Liver (tissue), 9 donors: ENCODE data around the gene TMEM127. TPM values are rescaled to one million over a fixed set of nuclear protein-coding genes. Genes with fewer than 3 reads are reported as not detected.

ENCODE experiments used
- DNase-seq: peaks from one replicate; pipeline ENCODE4 v3.0.0-alpha.2; 2017; ENCODE audit warnings: low spot score
- H3K27ac ChIP-seq, 2 donors: one replicate each; pipeline ENCODE4 v1.7.0; 2013; ENCODE audit warnings: inconsistent platforms in 2 of 2, low read length in 2 of 2, control low read depth in 1 of 2, low read depth in 1 of 2, mild to moderate bottlenecking in 1 of 2
- H3K27me3 ChIP-seq, 4 donors: one replicate each; pipeline versions ENCODE4 v1.6.1 to v1.7.0; 2013; ENCODE audit warnings: low read length in 3 of 4, inconsistent platforms in 1 of 4, mild to moderate bottlenecking in 1 of 4, moderate library complexity in 1 of 4; ENCODE audit not compliant: control insufficient read depth in 4 of 4, insufficient read depth in 4 of 4
- H3K36me3 ChIP-seq, 4 donors: one replicate each; pipeline versions ENCODE4 v1.6.1 to v1.7.0; 2013; ENCODE audit warnings: low read length in 3 of 4, mild to moderate bottlenecking in 3 of 4, low read depth in 1 of 4, moderate library complexity in 1 of 4; ENCODE audit not compliant: control insufficient read depth in 4 of 4, insufficient read depth in 3 of 4
- H3K4me1 ChIP-seq, 4 donors: one replicate each; pipeline versions ENCODE4 v1.6.1 to v1.7.0; 2013; ENCODE audit warnings: low read length in 3 of 4, mild to moderate bottlenecking in 3 of 4, moderate library complexity in 1 of 4; ENCODE audit not compliant: control insufficient read depth in 4 of 4, insufficient read depth in 4 of 4
- H3K4me3 ChIP-seq, 3 donors: one replicate each; pipeline versions ENCODE4 v1.6.1 to v1.7.0; 2013; ENCODE audit warnings: low read length in 3 of 3, control low read depth in 1 of 3, low read depth in 1 of 3, mild to moderate bottlenecking in 1 of 3
- H3K9ac ChIP-seq, 2 donors: one replicate each; pipeline ENCODE4 v1.7.0; 2013; ENCODE audit warnings: low read length in 2 of 2, mild to moderate bottlenecking in 2 of 2, moderate library complexity in 2 of 2, control low read depth in 1 of 2, low read depth in 1 of 2
- H3K9me3 ChIP-seq, 4 donors: one replicate each; pipeline versions ENCODE4 v1.6.1 to v1.7.0; 2013; ENCODE audit warnings: low read length in 3 of 4; ENCODE audit not compliant: control insufficient read depth in 4 of 4
- EGR1 ChIP-seq, 2 donors: IDR thresholded peaks; 2 replicates each; pipeline ENCODE4 v1.6.1; 2016 to 2018; ENCODE audit warnings: antibody characterized with exemption in 2 of 2, low read depth in 2 of 2
- FOXA1 ChIP-seq: IDR thresholded peaks from 2 replicates; pipeline ENCODE4 v1.6.1; 2016; ENCODE audit warnings: antibody characterized with exemption
- FOXA2 ChIP-seq: IDR thresholded peaks from 2 replicates; pipeline ENCODE4 v1.6.1; 2016; ENCODE audit warnings: antibody characterized with exemption
- GABPA ChIP-seq, 2 donors: IDR thresholded peaks in 1 of 2; conservative IDR thresholded peaks in 1 of 2; 2 replicates each; pipeline ENCODE4 v1.6.1; 2016; ENCODE audit warnings: antibody characterized with exemption in 2 of 2, mild to moderate bottlenecking in 1 of 2, moderate library complexity in 1 of 2
- MAX ChIP-seq: IDR thresholded peaks from 2 replicates; pipeline ENCODE4 v1.6.1; 2016; ENCODE audit warnings: antibody characterized with exemption
- NR2F2 ChIP-seq: IDR thresholded peaks from 2 replicates; pipeline ENCODE4 v1.6.1; 2016; ENCODE audit warnings: antibody characterized with exemption
- RAD21 ChIP-seq, 2 donors: IDR thresholded peaks; 2 replicates each; pipeline ENCODE4 v1.6.1; 2016; ENCODE audit warnings: antibody characterized with exemption in 2 of 2, mild to moderate bottlenecking in 2 of 2
- RXRA ChIP-seq, 2 donors: IDR thresholded peaks; 2 replicates each; pipeline ENCODE4 v1.6.1; 2017 to 2018; ENCODE audit warnings: antibody characterized with exemption in 2 of 2, mild to moderate bottlenecking in 1 of 2
- WGBS: extraction: QIAGEN DNeasy Blood & Tissue Kit; methylation state at CpG from one replicate; pipeline ENCODE4 v1.1.7; 2013; 5-methylcytosine and 5-hydroxymethylcytosine counted together
- polyA plus RNA-seq, 2 donors: library from polyadenylated mRNA; stranded (reverse) in 1 of 2; unstranded in 1 of 2; fragments of 200-250 nt in 1 of 2; fragments of >200 nt in 1 of 2; fragmentation: Nextera tagmentation in 1 of 2; extraction: Ambion mirVana in 1 of 2; gene quantifications; one replicate each; pipeline versions ENCODE4 v1.2.1 to v1.2.3, GENCODE V29; 2013 to 2015
- total RNA-seq, 2 donors: library from RNA; depleted of rRNA; stranded (reverse); fragments of >200 nt; gene quantifications; one replicate each; pipeline ENCODE4 v1.2.3, GENCODE V29; 2014
- TF ChIP-seq, protein P1 (sequence below): IDR thresholded peaks from 2 replicates; pipeline ENCODE4 v1.6.1; 2016; ENCODE audit warnings: antibody characterized with exemption
- TF ChIP-seq, protein P2 (sequence below): fragments of 150-350 bp; IDR thresholded peaks from 2 replicates; pipeline ENCODE4 v1.5.1; 2017; ENCODE audit warnings: improper control_type of control experiment, low read depth, low read length; ENCODE audit not compliant: missing input control
- donor health status: healthy.
- donor health status: healthy.
- donor health status: healthy.
- donor health status: healthy.
- donor health status: healthy.

Gene TMEM127
- total and polyA plus RNA-seq, 4 donors, result 11.2 to 27.5 (median 18.4) TPM

DNA sequence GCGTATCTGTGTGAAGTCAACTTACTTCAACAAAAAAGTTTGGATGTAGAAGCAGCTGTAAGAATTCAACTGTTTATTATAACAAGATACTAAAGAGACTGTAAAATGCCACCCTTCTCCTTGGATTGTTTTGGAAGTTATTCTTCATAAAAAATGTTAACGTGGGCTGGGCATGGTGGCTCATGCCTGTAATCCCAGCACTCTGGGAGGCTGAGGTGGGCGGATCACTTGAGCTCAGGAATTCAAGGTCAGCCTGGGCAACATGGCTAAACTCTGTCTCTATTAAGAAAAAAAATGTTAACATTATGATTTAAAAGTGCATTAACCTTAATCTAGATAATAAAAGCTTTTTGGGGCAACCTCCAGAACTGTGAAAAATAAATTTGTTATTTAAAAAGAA lies 8.0 kb upstream of the TMEM127 start:
- no peak overlapping the region for H3K27ac ChIP-seq
- no peaks in the 10 kb centered on the region for H3K9me3 ChIP-seq
- no peak overlapping the region for H3K9ac ChIP-seq
- H3K4me1 ChIP-seq, result no peaks in the 10 kb centered on the region
- DNase-seq, result no peak
- TF ChIP-seq FOXA1 (no peak), GABPA (IDR thresholded peaks at IDR 0.05 in 1 of 2, conservative IDR thresholded peaks at IDR 0.05 in 1 of 2) (no peak), MAX (no peak), FOXA2 (no peak), RAD21 (IDR thresholded peaks at IDR 0.05) (no peak)
- H3K27me3 ChIP-seq, result no peaks in the 10 kb centered on the region
- H3K36me3 ChIP-seq, result peaks cover 15 to 70% (median 58%) of the 10 kb centered on the region in 4 donors
- WGBS, result 88% methylated on average over 3 of the region's 3 CpGs
- no peak overlapping the region for H3K4me3 ChIP-seq

DNA sequence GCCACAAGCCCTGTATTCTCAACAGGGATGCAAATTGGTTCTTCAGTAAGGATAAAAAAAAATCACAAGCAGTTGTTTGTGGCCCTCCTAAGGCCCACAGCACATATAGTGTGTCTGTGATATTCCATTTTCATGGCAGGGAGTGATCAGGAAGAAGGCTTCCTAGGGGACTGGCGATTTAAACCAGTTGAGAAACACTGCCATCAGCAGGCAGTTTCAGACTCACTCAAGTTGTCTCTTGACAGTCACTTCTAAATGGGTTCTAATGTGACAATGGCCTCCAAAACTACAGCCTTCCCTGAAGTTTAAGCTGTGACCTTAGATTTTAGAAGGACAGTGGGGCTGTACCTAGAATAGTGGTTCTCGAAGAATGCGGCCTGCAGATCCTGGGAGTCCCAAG lies 6.2 kb upstream of the TMEM127 start:
- no peak for DNase-seq
- Histone ChIP-seq H3K9ac (no peak overlapping the region), H3K9me3 (no peaks in the 10 kb centered on the region), H3K36me3 (peaks cover 11 to 59% (median 50%) of the 10 kb centered on the region in 4 donors), H3K27ac (no peak overlapping the region), H3K27me3 (no peaks in the 10 kb centered on the region), H3K4me3 (no peak overlapping the region), H3K4me1 (peaks cover 3 to 6% (median 6%) of the 10 kb centered on the region in 4 donors)
- 88% methylated on average over 3 of the region's 3 CpGs for WGBS
- TF ChIP-seq, protein P1, sequence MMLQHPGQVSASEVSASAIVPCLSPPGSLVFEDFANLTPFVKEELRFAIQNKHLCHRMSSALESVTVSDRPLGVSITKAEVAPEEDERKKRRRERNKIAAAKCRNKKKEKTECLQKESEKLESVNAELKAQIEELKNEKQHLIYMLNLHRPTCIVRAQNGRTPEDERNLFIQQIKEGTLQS, result no peak
- TF ChIP-seq RAD21 (IDR thresholded peaks at IDR 0.05) (peak in 1 of 2 donors; percentile 50), RXRA (IDR thresholded peaks at IDR 0.05) (no peak)

DNA sequence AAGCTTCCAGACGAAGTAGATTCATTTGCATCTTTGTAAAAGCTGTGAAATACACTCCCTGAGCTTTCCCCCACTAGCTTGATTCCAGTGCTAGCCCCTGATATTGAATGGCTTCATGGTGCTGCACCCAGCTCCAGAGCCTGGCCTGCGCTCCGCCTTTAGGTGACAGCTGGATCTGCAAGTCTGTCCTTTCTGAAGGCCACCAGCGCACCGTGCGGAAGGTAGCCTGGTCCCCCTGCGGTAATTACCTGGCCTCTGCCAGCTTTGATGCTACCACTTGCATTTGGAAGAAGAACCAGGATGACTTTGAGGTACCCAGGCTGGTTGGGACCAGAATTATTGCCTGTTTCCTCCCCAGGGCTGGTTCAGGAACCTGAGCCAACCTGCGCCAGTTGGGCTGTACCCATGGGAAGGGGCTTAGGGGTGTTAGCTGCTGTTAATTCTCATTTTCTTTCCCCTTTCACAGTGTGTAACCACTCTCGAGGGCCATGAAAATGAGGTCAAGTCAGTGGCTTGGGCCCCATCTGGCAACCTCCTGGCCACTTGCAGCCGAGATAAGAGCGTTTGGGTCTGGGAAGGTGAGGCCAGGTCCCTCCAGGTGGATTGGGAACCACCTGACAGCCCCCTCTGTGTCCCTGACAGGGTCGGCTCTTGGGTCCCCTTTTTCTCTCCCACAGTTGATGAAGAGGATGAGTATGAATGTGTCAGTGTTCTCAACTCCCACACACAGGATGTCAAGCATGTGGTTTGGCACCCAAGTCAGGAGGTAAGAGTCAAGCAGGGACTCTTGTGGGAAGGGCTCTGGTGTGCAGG lies 1.6 kb upstream of the TMEM127 start:
- H3K9me3 ChIP-seq, result no peaks in the 10 kb centered on the region
- no peaks in the 10 kb centered on the region for H3K27me3 ChIP-seq
- peak overlapping the region in 1 of 3 donors; percentile 85 for H3K4me3 ChIP-seq
- H3K36me3 ChIP-seq, result peaks cover 11 to 31% (median 27%) of the 10 kb centered on the region in 4 donors
- no peak overlapping the region for H3K27ac ChIP-seq
- DNase-seq, result no peak
- no peak overlapping the region for H3K9ac ChIP-seq
- WGBS, result 82% methylated on average over 12 of the region's 12 CpGs
- H3K4me1 ChIP-seq, result peaks cover 6 to 32% (median 26%) of the 10 kb centered on the region in 4 donors
- TF ChIP-seq, protein P2, sequence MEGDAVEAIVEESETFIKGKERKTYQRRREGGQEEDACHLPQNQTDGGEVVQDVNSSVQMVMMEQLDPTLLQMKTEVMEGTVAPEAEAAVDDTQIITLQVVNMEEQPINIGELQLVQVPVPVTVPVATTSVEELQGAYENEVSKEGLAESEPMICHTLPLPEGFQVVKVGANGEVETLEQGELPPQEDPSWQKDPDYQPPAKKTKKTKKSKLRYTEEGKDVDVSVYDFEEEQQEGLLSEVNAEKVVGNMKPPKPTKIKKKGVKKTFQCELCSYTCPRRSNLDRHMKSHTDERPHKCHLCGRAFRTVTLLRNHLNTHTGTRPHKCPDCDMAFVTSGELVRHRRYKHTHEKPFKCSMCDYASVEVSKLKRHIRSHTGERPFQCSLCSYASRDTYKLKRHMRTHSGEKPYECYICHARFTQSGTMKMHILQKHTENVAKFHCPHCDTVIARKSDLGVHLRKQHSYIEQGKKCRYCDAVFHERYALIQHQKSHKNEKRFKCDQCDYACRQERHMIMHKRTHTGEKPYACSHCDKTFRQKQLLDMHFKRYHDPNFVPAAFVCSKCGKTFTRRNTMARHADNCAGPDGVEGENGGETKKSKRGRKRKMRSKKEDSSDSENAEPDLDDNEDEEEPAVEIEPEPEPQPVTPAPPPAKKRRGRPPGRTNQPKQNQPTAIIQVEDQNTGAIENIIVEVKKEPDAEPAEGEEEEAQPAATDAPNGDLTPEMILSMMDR, result peak; percentile 34
- TF ChIP-seq RAD21 (IDR thresholded peaks at IDR 0.05) (peak; percentile 39 to 60), RXRA (IDR thresholded peaks at IDR 0.05) (no peak)

GRCh38 chr2:96265349-96265839 lies 403 bp downstream of the TMEM127 start:
- H3K36me3 ChIP-seq, result peaks cover 7 to 15% (median 14%) of the 10 kb centered on the region in 4 donors
- H3K27me3 ChIP-seq, result no peaks in the 10 kb centered on the region
- no peaks in the 10 kb centered on the region for H3K9me3 ChIP-seq
- H3K4me1 ChIP-seq, result peaks cover 11 to 52% (median 44%) of the 10 kb centered on the region in 4 donors
- H3K27ac ChIP-seq, result peak overlapping the region; percentile 81 to 95
- no peak for TF ChIP-seq NR2F2
- no peak for TF ChIP-seq EGR1 (IDR thresholded peaks at IDR 0.05; ENCODE audit: low read depth in 2 of 2)
- WGBS, result under 1% methylated on average over 49 of the region's 49 CpGs
- peak; percentile 62 for DNase-seq
- H3K9ac ChIP-seq, result peak overlapping the region; percentile 43 to 82
- peak overlapping the region; percentile 66 to 87 (median 83) for H3K4me3 ChIP-seq
